22Rv1 (cell line): ENCODE results near the gene ELP4.

ENCODE experiments used
- H3K27ac ChIP-seq: fragments of 450-650 bp; 2 replicates; pipeline ENCODE4 v1.5.1; 2017
- ZFX ChIP-seq: fragments of 450-650 bp; IDR thresholded peaks from 2 replicates; pipeline ENCODE4 v1.6.1; 2017; ENCODE audit warnings: antibody characterized with exemption, borderline replicate concordance
- TF ChIP-seq, protein P1 (sequence below): fragments of 450-650 bp; IDR thresholded peaks from 2 replicates; pipeline ENCODE4 v1.5.1; 2017; ENCODE audit warnings: mild to moderate bottlenecking

ELP4 gene

DNA sequence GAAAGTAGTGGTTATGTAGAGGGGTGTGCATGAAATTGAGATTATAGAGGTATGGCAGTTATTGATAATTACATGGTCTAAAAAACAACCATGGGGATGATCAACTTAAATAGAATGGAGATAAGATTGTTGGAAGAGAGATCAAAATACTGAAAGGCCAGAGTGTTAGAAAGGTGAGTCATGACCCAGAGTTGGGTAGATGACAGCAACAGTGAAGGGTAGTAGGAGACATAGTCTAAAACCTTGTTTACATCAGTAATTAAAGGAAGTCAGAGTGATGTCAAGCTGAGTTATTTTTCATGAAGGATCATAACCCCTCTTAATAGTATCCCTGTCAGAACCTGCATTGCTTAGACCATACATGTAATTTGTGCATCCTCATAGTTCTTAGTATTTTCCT is 110.9 kb downstream of the ELP4 start:
- no peak overlapping the region for H3K27ac ChIP-seq
- TF ChIP-seq ZFX: no peak

DNA sequence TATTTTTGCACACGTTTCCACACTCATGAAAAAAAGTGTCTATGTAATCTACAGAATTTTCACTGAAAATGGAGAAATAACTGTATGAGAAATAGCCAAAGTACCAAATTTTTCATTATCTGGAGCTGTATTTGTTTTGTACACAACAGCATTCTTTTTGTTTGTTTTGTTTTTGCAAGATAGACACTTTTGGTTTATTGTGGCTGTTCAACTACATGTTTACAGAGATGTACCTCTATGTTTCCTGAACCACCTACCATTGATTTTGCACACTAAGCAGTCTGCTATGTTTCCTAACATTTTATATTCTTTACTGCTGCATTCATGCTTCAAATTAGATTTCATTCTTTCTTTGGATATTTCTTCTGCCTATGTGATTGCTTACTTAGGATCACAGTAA is 116.3 kb downstream of the ELP4 start:
- no peak overlapping the region for H3K27ac ChIP-seq
- no peak for TF ChIP-seq ZFX
- TF ChIP-seq, protein P1, sequence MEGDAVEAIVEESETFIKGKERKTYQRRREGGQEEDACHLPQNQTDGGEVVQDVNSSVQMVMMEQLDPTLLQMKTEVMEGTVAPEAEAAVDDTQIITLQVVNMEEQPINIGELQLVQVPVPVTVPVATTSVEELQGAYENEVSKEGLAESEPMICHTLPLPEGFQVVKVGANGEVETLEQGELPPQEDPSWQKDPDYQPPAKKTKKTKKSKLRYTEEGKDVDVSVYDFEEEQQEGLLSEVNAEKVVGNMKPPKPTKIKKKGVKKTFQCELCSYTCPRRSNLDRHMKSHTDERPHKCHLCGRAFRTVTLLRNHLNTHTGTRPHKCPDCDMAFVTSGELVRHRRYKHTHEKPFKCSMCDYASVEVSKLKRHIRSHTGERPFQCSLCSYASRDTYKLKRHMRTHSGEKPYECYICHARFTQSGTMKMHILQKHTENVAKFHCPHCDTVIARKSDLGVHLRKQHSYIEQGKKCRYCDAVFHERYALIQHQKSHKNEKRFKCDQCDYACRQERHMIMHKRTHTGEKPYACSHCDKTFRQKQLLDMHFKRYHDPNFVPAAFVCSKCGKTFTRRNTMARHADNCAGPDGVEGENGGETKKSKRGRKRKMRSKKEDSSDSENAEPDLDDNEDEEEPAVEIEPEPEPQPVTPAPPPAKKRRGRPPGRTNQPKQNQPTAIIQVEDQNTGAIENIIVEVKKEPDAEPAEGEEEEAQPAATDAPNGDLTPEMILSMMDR: no peak

DNA sequence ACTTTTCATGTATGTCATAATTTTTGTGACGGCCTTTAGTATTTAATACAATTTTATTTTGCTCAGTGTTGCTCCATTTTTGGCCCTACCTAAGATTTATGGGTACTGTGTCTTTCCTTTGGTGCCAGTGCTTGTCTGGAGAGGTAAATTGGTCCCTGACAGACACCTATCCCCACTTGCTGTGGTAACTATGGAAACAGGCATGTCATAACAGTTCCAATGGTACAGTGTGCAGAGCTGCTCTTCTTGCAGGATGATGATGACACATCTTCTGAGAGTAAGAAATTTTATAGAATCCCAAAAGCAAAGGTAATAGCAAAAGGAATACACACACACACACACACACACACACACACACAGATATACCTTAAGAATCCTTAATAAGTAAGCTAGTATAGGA is 118.5 kb downstream of the ELP4 start:
- no peak overlapping the region for H3K27ac ChIP-seq
- TF ChIP-seq, protein P1: no peak
- TF ChIP-seq ZFX: no peak

DNA sequence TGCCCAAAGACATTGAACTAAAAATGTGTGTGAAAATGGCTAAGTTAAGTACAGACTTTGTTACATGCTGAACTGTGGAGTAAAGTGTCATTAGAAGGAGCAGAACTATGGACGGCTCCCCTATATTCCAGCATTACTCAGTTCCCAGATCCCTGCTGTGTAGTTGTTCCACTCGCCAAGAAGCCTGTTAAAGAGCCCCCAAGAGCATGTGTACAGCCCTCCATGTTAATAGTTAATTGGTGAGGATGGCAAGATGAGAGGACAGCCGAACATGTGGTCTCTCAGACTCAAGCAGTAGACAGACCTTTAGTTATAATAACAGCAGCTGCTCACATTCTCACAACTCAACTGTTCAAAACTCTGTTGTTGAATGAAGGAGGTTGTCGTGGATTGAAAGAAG is 127.4 kb downstream of the ELP4 start:
- no peak overlapping the region for H3K27ac ChIP-seq
- no peak for TF ChIP-seq ZFX
- TF ChIP-seq, protein P1: no peak

DNA sequence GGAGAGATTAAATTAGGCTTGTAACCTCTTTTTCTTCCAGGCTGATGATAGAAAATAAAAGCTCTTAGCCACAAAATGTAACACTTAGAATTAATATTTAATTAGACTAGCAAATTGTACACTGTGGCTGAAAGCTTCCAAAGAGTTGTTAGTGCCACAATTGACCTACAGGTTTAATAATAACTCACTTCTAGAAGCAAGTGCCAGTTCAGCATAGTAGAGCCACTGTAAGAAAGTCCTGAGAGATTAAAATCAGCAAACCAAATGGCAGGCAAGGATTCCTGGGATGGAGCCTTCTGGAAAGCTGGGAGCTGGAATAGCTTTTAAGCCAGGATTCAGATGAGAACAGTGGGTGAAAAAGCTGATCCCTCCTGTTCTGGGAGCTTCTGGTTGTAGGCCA is 131.0 kb downstream of the ELP4 start:
- H3K27ac ChIP-seq: no peak overlapping the region
- TF ChIP-seq ZFX: no peak
- TF ChIP-seq, protein P1: no peak

DNA sequence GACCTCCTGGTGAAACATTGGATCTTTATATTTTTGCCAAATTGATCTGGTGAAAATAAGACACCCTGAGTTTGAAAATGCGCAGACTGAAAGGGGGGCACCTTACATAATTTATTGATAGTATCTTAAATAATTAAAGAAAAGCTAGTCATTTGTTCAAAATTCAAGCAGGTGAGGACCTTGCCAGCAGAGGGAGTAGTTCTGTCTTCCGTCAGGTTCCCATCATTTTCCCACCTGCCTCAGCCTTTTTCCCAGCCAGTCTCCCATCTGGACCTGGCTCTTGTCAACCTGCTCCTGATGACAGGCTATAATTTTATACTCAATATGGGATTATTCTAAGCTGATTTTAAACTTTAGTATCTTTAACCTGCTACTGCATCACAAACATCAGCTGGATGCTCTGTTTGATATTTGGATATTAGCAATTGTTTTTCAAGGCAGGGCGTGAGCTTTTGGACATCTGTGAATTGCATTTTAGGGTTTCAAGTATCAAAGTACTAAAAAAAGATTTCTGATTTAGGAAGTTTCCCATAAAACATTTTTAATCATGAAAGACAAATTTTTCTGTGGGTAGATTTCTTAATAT is 132.0 kb downstream of the ELP4 start:
- no peak overlapping the region for H3K27ac ChIP-seq
- TF ChIP-seq, protein P1: peak; percentile 84
- no peak for TF ChIP-seq ZFX

DNA sequence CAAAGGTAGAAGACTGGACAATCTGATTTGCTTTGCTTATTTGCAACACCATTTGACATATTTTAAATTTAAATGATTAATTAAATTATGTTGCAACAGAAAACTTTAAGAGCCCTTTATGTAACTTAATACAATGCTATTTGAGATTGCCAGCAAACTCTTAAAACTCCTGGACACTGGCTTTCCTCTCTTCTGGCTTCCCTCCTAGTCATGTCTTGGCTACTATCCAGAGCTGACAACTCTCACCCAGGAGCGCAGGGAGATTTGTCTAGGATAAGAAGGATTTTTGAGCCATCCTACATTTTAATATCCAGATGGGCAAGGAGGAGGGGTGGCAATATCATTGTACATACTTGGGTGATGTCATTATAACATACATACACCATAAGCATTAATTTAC is 134.3 kb downstream of the ELP4 start:
- no peak for TF ChIP-seq ZFX
- TF ChIP-seq, protein P1: no peak
- H3K27ac ChIP-seq: no peak overlapping the region

DNA sequence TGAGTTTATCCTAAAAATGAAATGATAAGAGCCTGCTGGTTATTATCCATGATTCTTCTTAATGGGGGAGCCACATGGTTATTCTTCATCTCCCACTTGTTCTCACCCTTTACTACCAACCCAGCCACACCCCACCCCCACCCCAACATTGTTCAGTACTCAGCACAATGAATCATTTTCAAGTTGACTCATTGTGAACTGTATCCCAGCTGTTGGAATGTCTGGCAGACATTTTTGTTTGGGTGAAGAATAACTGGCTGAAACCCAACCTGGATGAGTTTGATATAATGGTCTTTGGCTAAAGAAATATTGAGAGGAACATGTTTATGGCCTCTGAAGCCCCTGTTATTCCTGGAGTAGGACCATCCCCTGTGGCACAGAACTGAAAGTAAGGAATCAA is 136.2 kb downstream of the ELP4 start:
- TF ChIP-seq, protein P1: no peak
- no peak for TF ChIP-seq ZFX
- no peak overlapping the region for H3K27ac ChIP-seq
